Panc1 (cell line): ENCODE measurements around the gene ADH5.

ENCODE experiments used
- POLR2AphosphoS5 ChIP-seq: IDR thresholded peaks from 2 replicates; pipeline ENCODE4 v1.6.1; 2012; ENCODE audit warnings: mild to moderate bottlenecking, low read depth, low read length, moderate library complexity
- SIN3A ChIP-seq: IDR thresholded peaks from 2 replicates; pipeline ENCODE4 v1.6.1; 2012; ENCODE audit warnings: low read depth, mild to moderate bottlenecking, low read length, moderate library complexity, borderline replicate concordance; ENCODE audit not compliant: insufficient read depth
- TCF7L2 ChIP-seq: IDR thresholded peaks from 2 replicates; pipeline ENCODE4 v1.6.1; 2011; ENCODE audit warnings: mild to moderate bottlenecking, low read depth, low read length, inconsistent platforms
- TF ChIP-seq, protein P1 (sequence below): fragments of 450-650 bp; IDR thresholded peaks from 2 replicates; pipeline ENCODE4 v1.5.1; 2017; ENCODE audit warnings: mild to moderate bottlenecking

DNA sequence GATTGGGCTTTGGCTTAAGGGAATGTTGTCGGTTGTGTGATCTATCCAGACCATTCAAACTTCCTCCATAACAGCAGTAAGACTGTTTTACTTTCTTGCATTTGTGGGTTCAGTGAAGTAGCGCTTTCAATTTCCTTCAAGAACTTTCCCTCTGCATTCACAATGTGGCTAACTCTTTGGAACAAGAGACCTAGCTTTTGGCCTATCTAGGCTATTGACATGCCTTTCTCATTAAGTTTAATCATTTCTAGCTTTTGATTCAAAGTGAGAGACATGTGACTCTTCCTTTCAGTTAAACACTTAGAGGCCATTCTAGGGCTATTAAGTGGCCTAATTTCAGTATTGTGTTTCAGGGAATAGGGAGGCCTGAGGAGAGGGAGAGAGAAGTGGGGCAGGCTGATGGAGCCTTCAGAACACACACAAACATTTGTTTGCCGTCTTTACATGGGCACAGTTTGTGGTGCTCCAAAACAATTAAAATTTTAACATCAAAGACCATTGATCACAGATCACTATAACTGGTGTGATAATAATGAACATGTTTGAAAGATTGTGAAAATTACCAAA, 34.1 kb downstream of the ADH5 start:
- TF ChIP-seq, protein P1, sequence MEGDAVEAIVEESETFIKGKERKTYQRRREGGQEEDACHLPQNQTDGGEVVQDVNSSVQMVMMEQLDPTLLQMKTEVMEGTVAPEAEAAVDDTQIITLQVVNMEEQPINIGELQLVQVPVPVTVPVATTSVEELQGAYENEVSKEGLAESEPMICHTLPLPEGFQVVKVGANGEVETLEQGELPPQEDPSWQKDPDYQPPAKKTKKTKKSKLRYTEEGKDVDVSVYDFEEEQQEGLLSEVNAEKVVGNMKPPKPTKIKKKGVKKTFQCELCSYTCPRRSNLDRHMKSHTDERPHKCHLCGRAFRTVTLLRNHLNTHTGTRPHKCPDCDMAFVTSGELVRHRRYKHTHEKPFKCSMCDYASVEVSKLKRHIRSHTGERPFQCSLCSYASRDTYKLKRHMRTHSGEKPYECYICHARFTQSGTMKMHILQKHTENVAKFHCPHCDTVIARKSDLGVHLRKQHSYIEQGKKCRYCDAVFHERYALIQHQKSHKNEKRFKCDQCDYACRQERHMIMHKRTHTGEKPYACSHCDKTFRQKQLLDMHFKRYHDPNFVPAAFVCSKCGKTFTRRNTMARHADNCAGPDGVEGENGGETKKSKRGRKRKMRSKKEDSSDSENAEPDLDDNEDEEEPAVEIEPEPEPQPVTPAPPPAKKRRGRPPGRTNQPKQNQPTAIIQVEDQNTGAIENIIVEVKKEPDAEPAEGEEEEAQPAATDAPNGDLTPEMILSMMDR: no peak
- TF ChIP-seq SIN3A (no peak), POLR2AphosphoS5 (no peak), TCF7L2 (no peak)
